ES-I3 (cell line): ENCODE data around the gene PC.
"Not testable (repeated sequence)": the region's sequence is repeated elsewhere in the genome, so short reads cannot be mapped to it uniquely, and the experiment has no call there.

Experiments used
- H3K36me3 ChIP-seq: 2 replicates; pipeline ENCODE4 v1.6.1; 2013; ENCODE audit warnings: mild to moderate bottlenecking, low read length, control low read depth, moderate library complexity; ENCODE audit not compliant: insufficient read depth
- H3K4me1 ChIP-seq: 2 replicates; pipeline ENCODE4 v1.6.1; 2013; ENCODE audit warnings: mild to moderate bottlenecking, control low read depth, low read length; ENCODE audit not compliant: insufficient read depth
- H3K9ac ChIP-seq: 2 replicates; pipeline ENCODE4 v1.6.1; 2013; ENCODE audit warnings: low read depth, mild to moderate bottlenecking, low read length, moderate library complexity
- H3K9me3 ChIP-seq: 2 replicates; pipeline ENCODE4 v1.6.1; 2013; ENCODE audit warnings: mild to moderate bottlenecking, low read length, moderate library complexity; ENCODE audit not compliant: control insufficient read depth, insufficient read depth

The PC gene

GRCh38 chr11:66845143-66845875 is 112.9 kb downstream of the PC start:
- no peak overlapping the region for H3K9ac ChIP-seq
- no peaks in the 10 kb centered on the region; the same call in 1 of the 2 replicates for H3K4me1 ChIP-seq
- peaks cover 21% of the 10 kb centered on the region for H3K36me3 ChIP-seq
- H3K9me3 ChIP-seq = no peaks in the 10 kb centered on the region

- no peak overlapping the region for H3K9ac ChIP-seq
- no peaks in the 10 kb centered on the region for H3K9me3 ChIP-seq
- peaks cover 22% of the 10 kb centered on the region for H3K36me3 ChIP-seq
- no peaks in the 10 kb centered on the region; the same call in 1 of the 2 replicates for H3K4me1 ChIP-seq
Measured at GRCh38 chr11:66844496-66845142, 113.6 kb downstream of the PC start.

- Histone ChIP-seq H3K36me3 (peaks cover 22% of the 10 kb centered on the region), H3K9ac (peak overlapping the region; percentile 99), H3K4me1 (no peaks in the 10 kb centered on the region; the same call in 1 of the 2 replicates), H3K9me3 (no peaks in the 10 kb centered on the region)
Measured at GRCh38 chr11:66843776-66844495, 114.2 kb downstream of the PC start.

GRCh38 chr11:66842896-66843775 is 115.0 kb downstream of the PC start, which contains the start of gene RCE1:
Gene RCE1, plus strand, starts transcription at chr11:66843441. Its CDS starts 15 bp downstream, at chr11:66843456.
- Histone ChIP-seq H3K9ac (peak within 1 kb of the TSS; percentile 99), H3K36me3 (peaks cover 22% of the 10 kb centered on the region), H3K9me3 (no peaks in the 10 kb centered on the region), H3K4me1 (no peaks in the 10 kb centered on the region; the same call in 1 of the 2 replicates)

GRCh38 chr11:66842501-66842895 is 115.7 kb downstream of the PC start:
- peaks cover 22% of the 10 kb centered on the region for H3K36me3 ChIP-seq
- peak overlapping the region; percentile 99 for H3K9ac ChIP-seq
- H3K4me1 ChIP-seq = no peaks in the 10 kb centered on the region; the same call in 1 of the 2 replicates
- H3K9me3 ChIP-seq = no peaks in the 10 kb centered on the region

GRCh38 chr11:66841861-66842260 is 116.3 kb downstream of the PC start:
- Histone ChIP-seq H3K36me3 (peaks cover 22% of the 10 kb centered on the region), H3K9ac (peak overlapping the region; percentile 99; the same call in 1 of the 2 replicates), H3K4me1 (no peaks in the 10 kb centered on the region; the same call in 1 of the 2 replicates), H3K9me3 (no peaks in the 10 kb centered on the region)

- no peak overlapping the region for H3K9ac ChIP-seq
- no peaks in the 10 kb centered on the region; the same call in 1 of the 2 replicates for H3K4me1 ChIP-seq
- peaks cover 13% of the 10 kb centered on the region for H3K36me3 ChIP-seq
Measured at GRCh38 chr11:66840317-66841091, 117.7 kb downstream of the PC start.

GRCh38 chr11:66835768-66836405 is 122.3 kb downstream of the PC start:
- no peaks in the 10 kb centered on the region for H3K9me3 ChIP-seq
- no peak overlapping the region for H3K9ac ChIP-seq
- no peaks in the 10 kb centered on the region for H3K4me1 ChIP-seq
- peaks cover 7% of the 10 kb centered on the region for H3K36me3 ChIP-seq

More at GRCh38 chr11:66840317-66841091, 117.7 kb downstream of the PC start:
- no peaks in the 10 kb centered on the region for H3K9me3 ChIP-seq

GRCh38 chr11:66834943-66835342 is 123.2 kb downstream of the PC start:
- Histone ChIP-seq H3K4me1 (no peaks in the 10 kb centered on the region), H3K9me3 (no peaks in the 10 kb centered on the region), H3K9ac (no peak overlapping the region), H3K36me3 (no peaks in the 10 kb centered on the region)

- no peak overlapping the region for H3K9ac ChIP-seq
- H3K4me1 ChIP-seq = no peaks in the 10 kb centered on the region
- H3K9me3 ChIP-seq = no peaks in the 10 kb centered on the region
- no peaks in the 10 kb centered on the region for H3K36me3 ChIP-seq
Measured at GRCh38 chr11:66834539-66834845, 123.7 kb downstream of the PC start.

- H3K4me1 ChIP-seq, H3K9me3 ChIP-seq, H3K36me3 ChIP-seq, H3K9ac ChIP-seq: not testable (repeated sequence)
Measured at GRCh38 chr11:66824573-66824972, 133.6 kb downstream of the PC start.

GRCh38 chr11:66823700-66824099 is 134.5 kb downstream of the PC start:
- H3K36me3 ChIP-seq = no peaks in the 10 kb centered on the region; the same call in 1 of the 2 replicates
- no peaks in the 10 kb centered on the region for H3K9me3 ChIP-seq
- no peak overlapping the region for H3K9ac ChIP-seq
- 0 out of 2 replicates have a peak, but pooled peaks cover 6% of the 10 kb centered on the region for H3K4me1 ChIP-seq

- H3K9me3 ChIP-seq = no peaks in the 10 kb centered on the region
- no peak overlapping the region for H3K9ac ChIP-seq
- peaks cover 6% of the 10 kb centered on the region; the same call in 1 of the 2 replicates for H3K4me1 ChIP-seq
- H3K36me3 ChIP-seq = no peaks in the 10 kb centered on the region; the same call in none of the 2 replicates
Measured at GRCh38 chr11:66820901-66821300, 137.3 kb downstream of the PC start.
